ENCODE results near the gene HIGD1C. TPM values are rescaled to one million over a fixed set of nuclear protein-coding genes. Genes with fewer than 3 reads are reported as not detected.
A peak's percentile ranks its signal among the peaks of the same experiment; 100 is the strongest.
"Not testable (repeated sequence)": the region's sequence is repeated elsewhere in the genome, so short reads cannot be mapped to it uniquely, and the experiment has no call there.

The HIGD1C gene
- total RNA-seq, 1 experiment from 2014 or later, result not detected

- DNase-seq, result no peak
- Histone ChIP-seq H3K4me2 (ENCODE audit: low read depth, low read length, poor library complexity, severe bottlenecking) (no peak overlapping the region), H3K79me2 (ENCODE audit: low read length) (no peaks in the 10 kb centered on the region), H3K9me2 (replicated peaks; ENCODE audit: insufficient read depth, low read length) (no peaks in the 10 kb centered on the region), H2AFZ (ENCODE audit: low read length) (no peak overlapping the region), H3K36me3 (ENCODE audit: insufficient read depth, low read length) (no peaks in the 10 kb centered on the region), H4K20me1 (ENCODE audit: insufficient read depth, low read depth, low read length) (no peaks in the 10 kb centered on the region), H3K27me3 (ENCODE audit: low read length) (no peaks in the 10 kb centered on the region), H3K9me3 (ENCODE audit: low read length) (no peaks in the 10 kb centered on the region), H3K27ac (ENCODE audit: low read length) (no peak overlapping the region), H3K4me3 (ENCODE audit: low read length) (no peak overlapping the region), H3K4me1 (ENCODE audit: low read length) (peaks cover 4% of the 10 kb centered on the region), H3K9ac (ENCODE audit: low read length) (no peak overlapping the region)
These were observed 703 bp downstream of the HIGD1C start for GRCh38 chr12:50953047-50953446.

- not testable (repeated sequence) for H3K9me3 ChIP-seq (ENCODE audit: low read length); H3K4me2 ChIP-seq (ENCODE audit: low read depth, low read length, poor library complexity, severe bottlenecking); H2AFZ ChIP-seq (ENCODE audit: low read length)
These were observed 2.4 kb downstream of the HIGD1C start for GRCh38 chr12:50954789-50955188.

GRCh38 chr12:50955288-50955687 lies 2.9 kb downstream of the HIGD1C start:
- H3K27me3 ChIP-seq (ENCODE audit: low read length), result no peaks in the 10 kb centered on the region
- peaks cover 5% of the 10 kb centered on the region for H3K4me1 ChIP-seq (ENCODE audit: low read length)
- H4K20me1 ChIP-seq (ENCODE audit: insufficient read depth, low read depth, low read length), result no peaks in the 10 kb centered on the region
- no peak overlapping the region for H3K4me3 ChIP-seq (ENCODE audit: low read length)
- H2AFZ ChIP-seq (ENCODE audit: low read length), result no peak overlapping the region
- no peak overlapping the region for H3K4me2 ChIP-seq (ENCODE audit: low read depth, low read length, poor library complexity, severe bottlenecking)
- H3K9ac ChIP-seq (ENCODE audit: low read length), result no peak overlapping the region
- no peaks in the 10 kb centered on the region for H3K79me2 ChIP-seq (ENCODE audit: low read length)
- no peaks in the 10 kb centered on the region for H3K36me3 ChIP-seq (ENCODE audit: insufficient read depth, low read length)
- H3K27ac ChIP-seq (ENCODE audit: low read length), result no peak overlapping the region
- H3K9me2 ChIP-seq (replicated peaks; ENCODE audit: insufficient read depth, low read length), result no peaks in the 10 kb centered on the region
- DNase-seq, result no peak
- no peaks in the 10 kb centered on the region for H3K9me3 ChIP-seq (ENCODE audit: low read length)

More at GRCh38 chr12:50954789-50955188, 2.4 kb downstream of the HIGD1C start:
- not testable (repeated sequence) for H3K79me2 ChIP-seq (ENCODE audit: low read length); H3K27me3 ChIP-seq (ENCODE audit: low read length); H4K20me1 ChIP-seq (ENCODE audit: insufficient read depth, low read depth, low read length); H3K9me2 ChIP-seq (replicated peaks; ENCODE audit: insufficient read depth, low read length); H3K36me3 ChIP-seq (ENCODE audit: insufficient read depth, low read length); DNase-seq; H3K4me1 ChIP-seq (ENCODE audit: low read length); H3K4me3 ChIP-seq (ENCODE audit: low read length); H3K9ac ChIP-seq (ENCODE audit: low read length); H3K27ac ChIP-seq (ENCODE audit: low read length)

- H4K20me1 ChIP-seq (ENCODE audit: insufficient read depth, low read depth, low read length), result no peaks in the 10 kb centered on the region
- H3K9ac ChIP-seq (ENCODE audit: low read length), result no peak overlapping the region
- no peaks in the 10 kb centered on the region for H3K36me3 ChIP-seq (ENCODE audit: insufficient read depth, low read length)
- H3K4me1 ChIP-seq (ENCODE audit: low read length), result peaks cover 8% of the 10 kb centered on the region
- H2AFZ ChIP-seq (ENCODE audit: low read length), result no peak overlapping the region
- H3K27me3 ChIP-seq (ENCODE audit: low read length), result no peaks in the 10 kb centered on the region
- H3K4me2 ChIP-seq (ENCODE audit: low read depth, low read length, poor library complexity, severe bottlenecking), result no peak overlapping the region
- H3K9me3 ChIP-seq (ENCODE audit: low read length), result no peaks in the 10 kb centered on the region
- no peaks in the 10 kb centered on the region for H3K79me2 ChIP-seq (ENCODE audit: low read length)
- no peaks in the 10 kb centered on the region for H3K9me2 ChIP-seq (replicated peaks; ENCODE audit: insufficient read depth, low read length)
- H3K4me3 ChIP-seq (ENCODE audit: low read length), result no peak overlapping the region
- DNase-seq, result no peak
- H3K27ac ChIP-seq (ENCODE audit: low read length), result no peak overlapping the region
These were observed 3.4 kb downstream of the HIGD1C start for GRCh38 chr12:50955697-50956096.

GRCh38 chr12:50960130-50960529 lies 7.8 kb downstream of the HIGD1C start:
- DNase-seq, result no peak
- Histone ChIP-seq H4K20me1 (ENCODE audit: insufficient read depth, low read depth, low read length) (no peaks in the 10 kb centered on the region), H3K4me2 (ENCODE audit: low read depth, low read length, poor library complexity, severe bottlenecking) (no peak overlapping the region), H3K27me3 (ENCODE audit: low read length) (no peaks in the 10 kb centered on the region), H3K9me3 (ENCODE audit: low read length) (no peaks in the 10 kb centered on the region), H3K79me2 (ENCODE audit: low read length) (no peaks in the 10 kb centered on the region), H3K9ac (ENCODE audit: low read length) (no peak overlapping the region), H3K36me3 (ENCODE audit: insufficient read depth, low read length) (no peaks in the 10 kb centered on the region), H3K4me1 (ENCODE audit: low read length) (peaks cover 8% of the 10 kb centered on the region), H3K4me3 (ENCODE audit: low read length) (no peak overlapping the region), H2AFZ (ENCODE audit: low read length) (0 out of 2 replicates have a peak overlapping the region, but pooled peaks have one; percentile 32), H3K9me2 (replicated peaks; ENCODE audit: insufficient read depth, low read length) (no peaks in the 10 kb centered on the region), H3K27ac (ENCODE audit: low read length) (peak overlapping the region; percentile 53)

GRCh38 chr12:50961708-50962107 lies 9.4 kb downstream of the HIGD1C start:
- Histone ChIP-seq H3K4me3 (ENCODE audit: low read length) (no peak overlapping the region), H3K27me3 (ENCODE audit: low read length) (no peaks in the 10 kb centered on the region), H3K9me2 (replicated peaks; ENCODE audit: insufficient read depth, low read length) (no peaks in the 10 kb centered on the region), H3K79me2 (ENCODE audit: low read length) (no peaks in the 10 kb centered on the region), H3K9ac (ENCODE audit: low read length) (no peak overlapping the region), H3K36me3 (ENCODE audit: insufficient read depth, low read length) (no peaks in the 10 kb centered on the region), H4K20me1 (ENCODE audit: insufficient read depth, low read depth, low read length) (no peaks in the 10 kb centered on the region), H3K4me2 (ENCODE audit: low read depth, low read length, poor library complexity, severe bottlenecking) (no peak overlapping the region), H3K9me3 (ENCODE audit: low read length) (no peaks in the 10 kb centered on the region), H2AFZ (ENCODE audit: low read length) (no peak overlapping the region), H3K4me1 (ENCODE audit: low read length) (peaks cover 8% of the 10 kb centered on the region), H3K27ac (ENCODE audit: low read length) (no peak overlapping the region)
- no peak for DNase-seq

GRCh38 chr12:50964432-50964831 lies 12.1 kb downstream of the HIGD1C start:
- Histone ChIP-seq H2AFZ (ENCODE audit: low read length) (no peak overlapping the region), H3K9me3 (ENCODE audit: low read length) (no peaks in the 10 kb centered on the region), H3K9me2 (replicated peaks; ENCODE audit: insufficient read depth, low read length) (no peaks in the 10 kb centered on the region), H3K27me3 (ENCODE audit: low read length) (no peaks in the 10 kb centered on the region), H3K27ac (ENCODE audit: low read length) (no peak overlapping the region), H3K79me2 (ENCODE audit: low read length) (no peaks in the 10 kb centered on the region), H3K36me3 (ENCODE audit: insufficient read depth, low read length) (no peaks in the 10 kb centered on the region), H4K20me1 (ENCODE audit: insufficient read depth, low read depth, low read length) (no peaks in the 10 kb centered on the region), H3K9ac (ENCODE audit: low read length) (no peak overlapping the region), H3K4me3 (ENCODE audit: low read length) (no peak overlapping the region), H3K4me2 (ENCODE audit: low read depth, low read length, poor library complexity, severe bottlenecking) (no peak overlapping the region), H3K4me1 (ENCODE audit: low read length) (peaks cover 8% of the 10 kb centered on the region)
- DNase-seq, result no peak

GRCh38 chr12:50971946-50972345 lies 19.6 kb downstream of the HIGD1C start:
- Histone ChIP-seq H3K36me3 (ENCODE audit: insufficient read depth, low read length) (peaks cover 7% of the 10 kb centered on the region; the same call in 1 of the 2 replicates), H3K4me2 (ENCODE audit: low read depth, low read length, poor library complexity, severe bottlenecking) (no peak overlapping the region), H3K4me1 (ENCODE audit: low read length) (no peaks in the 10 kb centered on the region), H3K27me3 (ENCODE audit: low read length) (no peaks in the 10 kb centered on the region), H2AFZ (ENCODE audit: low read length) (no peak overlapping the region), H3K79me2 (ENCODE audit: low read length) (no peaks in the 10 kb centered on the region), H3K9ac (ENCODE audit: low read length) (no peak overlapping the region), H3K9me2 (replicated peaks; ENCODE audit: insufficient read depth, low read length) (no peaks in the 10 kb centered on the region), H3K4me3 (ENCODE audit: low read length) (no peak overlapping the region), H4K20me1 (ENCODE audit: insufficient read depth, low read depth, low read length) (no peaks in the 10 kb centered on the region), H3K9me3 (ENCODE audit: low read length) (no peaks in the 10 kb centered on the region), H3K27ac (ENCODE audit: low read length) (no peak overlapping the region)
- DNase-seq, result no peak

Measured in Karpas-422 (cell line).